ENCODE measurements around the gene WHRN.

WHRN gene

DNA sequence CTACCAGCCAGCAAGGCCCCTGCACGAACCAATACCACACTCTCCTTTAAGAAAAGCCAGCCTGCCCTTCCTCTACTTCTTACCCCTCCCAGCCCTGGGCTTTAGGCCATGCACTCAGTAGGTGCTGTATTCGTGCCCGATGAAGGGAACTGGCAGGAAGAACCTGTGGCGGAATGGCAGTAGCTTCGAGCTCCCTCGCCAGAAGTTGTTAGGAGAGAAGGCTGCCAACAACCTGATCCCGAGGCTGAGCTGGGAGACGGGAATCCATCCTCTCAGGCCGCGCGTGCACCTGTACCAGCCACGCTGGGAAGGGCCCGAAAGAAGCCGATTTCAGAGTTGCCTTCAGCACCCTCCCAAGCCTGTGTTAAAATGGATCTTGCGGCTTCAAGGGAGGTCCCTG, 72.2 kb downstream of the WHRN start:
- no peak for TF ChIP-seq CTCF (IDR thresholded peaks at IDR 0.05; ENCODE audit: low read depth, low read length)
- DNase-seq (ENCODE audit: extremely low read depth, low read depth) = no peak

GRCh38 chr9:114432323-114433067, 72.8 kb downstream of the WHRN start:
- no peak for DNase-seq (ENCODE audit: extremely low read depth, low read depth)
- TF ChIP-seq CTCF (IDR thresholded peaks at IDR 0.05; ENCODE audit: low read depth, low read length) = no peak

DNA sequence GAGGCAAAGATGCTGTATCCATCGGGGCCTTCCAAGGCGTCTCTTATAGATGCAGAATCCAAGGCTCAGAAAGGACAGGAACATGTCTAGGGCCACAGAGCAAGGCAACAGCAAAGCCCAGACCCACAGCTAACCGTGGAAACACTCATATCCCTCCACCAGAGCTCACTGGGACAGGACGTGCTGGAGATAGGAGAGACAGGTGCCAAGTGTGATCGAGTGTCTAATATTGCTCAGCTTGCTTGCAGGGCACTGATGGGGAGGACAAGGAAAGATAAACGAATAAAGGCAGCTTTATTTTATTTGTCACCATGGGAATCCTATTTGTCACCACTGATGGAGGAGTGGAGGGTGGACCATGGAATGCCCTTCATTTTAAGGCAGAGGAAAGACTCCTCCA, 73.5 kb downstream of the WHRN start:
- DNase-seq (ENCODE audit: extremely low read depth, low read depth) = no peak
- TF ChIP-seq CTCF (IDR thresholded peaks at IDR 0.05; ENCODE audit: low read depth, low read length) = no peak

- TF ChIP-seq CTCF (IDR thresholded peaks at IDR 0.05; ENCODE audit: low read depth, low read length) = no peak
- no peak for DNase-seq (ENCODE audit: extremely low read depth, low read depth)
These were observed 74.3 kb downstream of the WHRN start for GRCh38 chr9:114431003-114431402.

- DNase-seq (ENCODE audit: extremely low read depth, low read depth) = no peak
- no peak for TF ChIP-seq CTCF (IDR thresholded peaks at IDR 0.05; ENCODE audit: low read depth, low read length)
These were observed 74.8 kb downstream of the WHRN start for GRCh38 chr9:114430457-114430856.

- DNase-seq (ENCODE audit: extremely low read depth, low read depth) = no peak
- TF ChIP-seq CTCF (IDR thresholded peaks at IDR 0.05; ENCODE audit: low read depth, low read length) = no peak
These were observed 75.8 kb downstream of the WHRN start for GRCh38 chr9:114429488-114429887.

- no peak for TF ChIP-seq CTCF (IDR thresholded peaks at IDR 0.05; ENCODE audit: low read depth, low read length)
- DNase-seq (ENCODE audit: extremely low read depth, low read depth) = no peak
These were observed 76.8 kb downstream of the WHRN start for GRCh38 chr9:114428466-114428865.

All from AG09319 (cell line).